Activated B cell treated with CpG ODN at 0.5 μM for 24 hours (primary cell): ENCODE data around the gene ANP32E. TPM values are rescaled to one million over a fixed set of nuclear protein-coding genes. Genes with fewer than 3 reads are reported as not detected.
A peak's percentile ranks its signal among the peaks of the same experiment; 100 is the strongest.

Experiments used
- ATAC-seq: fragments of 200-7000 bp; cut with Tn5 transposase; one replicate; pipeline ENCODE4 v1.10.0; 2021; ENCODE audit warnings: low read depth, mild to moderate bottlenecking, moderate library complexity
- CTCF ChIA-PET: fragments of 350-600 bp; sonication (Branson Sonifier 250); formaldehyde crosslinking; loops from one replicate; lab custom pipeline; 2021; ENCODE audit warnings: antibody characterized with exemption; lab: Charles Lee
- POLR2A ChIA-PET: fragments of 350-600 bp; sonication (Branson Sonifier 250); formaldehyde crosslinking; loops from one replicate; lab custom pipeline; 2021; ENCODE audit warnings: antibody characterized with exemption; lab: Charles Lee
- DNase-seq: peaks from one replicate; pipeline ENCODE4 v3.0.0; 2022
- H3K27ac Mint-ChIP-seq: one replicate; pipeline ENCODE4 v1.8.0; 2020; ENCODE audit warnings: mixed read lengths
- H3K27me3 Mint-ChIP-seq: one replicate; pipeline ENCODE4 v1.8.0; 2021; ENCODE audit warnings: mixed read lengths
- H3K36me3 Mint-ChIP-seq: one replicate; pipeline ENCODE4 v1.8.0; 2021; ENCODE audit warnings: low read depth, mixed read lengths
- H3K4me1 Mint-ChIP-seq: one replicate; pipeline ENCODE4 v1.8.0; 2021; ENCODE audit warnings: mixed read lengths
- H3K4me3 Mint-ChIP-seq: one replicate; pipeline ENCODE4 v1.8.0; 2020; ENCODE audit warnings: mild to moderate bottlenecking, mixed read lengths
- H3K9me3 Mint-ChIP-seq: one replicate; pipeline ENCODE4 v1.8.0; 2020; ENCODE audit warnings: mixed read lengths
- CTCF ChIP-seq: fragments of 200-600 bp; IDR thresholded peaks from one replicate; pipeline ENCODE4 v1.8.0; 2022; ENCODE audit warnings: antibody characterized with exemption, mild to moderate bottlenecking
- intact Hi-C: fragments of 100-400 bp; cut with micrococcal nuclease; formaldehyde crosslinking; loops from one replicate; pipeline ENCODE4 v1.15.1; 2024
- total RNA-seq: library from RNA; stranded (reverse); gene quantifications from 2 replicates; pipeline ENCODE4 v1.2.3, GENCODE V29; 2022

Gene ANP32E
- total RNA-seq, 1 donor from 2014 or later, result 70.5 TPM

- ATAC-seq, result no peak
- intact Hi-C loops, result loop anchor here (1.0 to 5.0 kb wide), 7 partner anchors 12 to 93 kb away; partner anchors contain the start of genes ANP32E, MRPS21, PRPF3 and RPRD2
- H3K36me3 Mint-ChIP-seq, result peaks cover 43% of the 10 kb centered on the region
These were observed 33.5 kb upstream of the ANP32E start for GRCh38 chr1:150269451-150269850.

GRCh38 chr1:150268705-150269403, 32.9 kb upstream of the ANP32E start, which contains the start of gene APH1A:
Gene APH1A (minus strand): TSS chr1:150269016. CDS start chr1:150268810, 206 bp downstream.
- ChIA-PET CTCF (interaction anchor here (1.0 to 1.6 kb wide), 2 partner anchors 12 kb away, joined by 4 to 7 read pairs; no protein-coding TSS in a partner anchor), POLR2A (interaction anchor here (0.6 to 2.0 kb wide), 19 partner anchors 9 to 758 kb away, joined by 3 to 15 read pairs (median 3); partner anchors contain the start of genes CA14, CIART, FALEC and RPRD2)
- Mint-ChIP-seq H3K4me3 (peak within 1 kb of the TSS; percentile 100), H3K4me1 (peaks cover 32% of the 10 kb centered on the region), H3K9me3 (no peaks in the 10 kb centered on the region), H3K36me3 (peaks cover 44% of the 10 kb centered on the region), H3K27me3 (peaks cover 4% of the 10 kb centered on the region), H3K27ac (peak within 1 kb of the TSS; percentile 94)
- ATAC-seq, result peak; percentile 97
- peak; percentile 86 for DNase-seq
- no peak for TF ChIP-seq CTCF
- intact Hi-C loops, result loop anchor here (1.0 to 5.0 kb wide), 7 partner anchors 12 to 93 kb away; partner anchors contain the start of genes ANP32E, MRPS21, PRPF3 and RPRD2

More at GRCh38 chr1:150269451-150269850, 33.5 kb upstream of the ANP32E start:
- DNase-seq, result no peak
- CTCF ChIA-PET, result interaction anchor here (1.0 to 1.6 kb wide), 2 partner anchors 12 to 13 kb away, joined by 4 to 7 read pairs; no protein-coding TSS in a partner anchor
- POLR2A ChIA-PET, result interaction anchor here (0.6 to 2.0 kb wide), 17 partner anchors 8 to 757 kb away, joined by 3 to 15 read pairs (median 4); partner anchors contain the start of genes CA14, CIART, FALEC and RPRD2
- H3K27me3 Mint-ChIP-seq, result peaks cover 4% of the 10 kb centered on the region
- peak overlapping the region; percentile 94 for H3K27ac Mint-ChIP-seq
- no peak for TF ChIP-seq CTCF
- no peaks in the 10 kb centered on the region for H3K9me3 Mint-ChIP-seq
- peaks cover 32% of the 10 kb centered on the region for H3K4me1 Mint-ChIP-seq
- H3K4me3 Mint-ChIP-seq, result peak overlapping the region; percentile 100

GRCh38 chr1:150268340-150268704, 32.4 kb upstream of the ANP32E start:
- DNase-seq (no peak), ATAC-seq (peak; percentile 25)
- ChIA-PET POLR2A (interaction anchor here (0.7 to 2.0 kb wide), 10 partner anchors 9 to 659 kb away, joined by 3 to 15 read pairs (median 6); partner anchors contain the start of genes CA14, FALEC and RPRD2), CTCF (no interaction called here)
- Mint-ChIP-seq H3K4me1 (peaks cover 32% of the 10 kb centered on the region), H3K36me3 (peaks cover 44% of the 10 kb centered on the region), H3K9me3 (no peaks in the 10 kb centered on the region), H3K27me3 (peaks cover 4% of the 10 kb centered on the region), H3K4me3 (peak overlapping the region; percentile 100), H3K27ac (peak overlapping the region; percentile 94)
- intact Hi-C loops, result loop anchor here (5.0 kb wide), 1 partner anchor 94 kb away; the partner anchor contains the start of gene RPRD2
- TF ChIP-seq CTCF, result no peak

GRCh38 chr1:150267896-150268295, 32.0 kb upstream of the ANP32E start:
- Mint-ChIP-seq H3K9me3 (no peaks in the 10 kb centered on the region), H3K27ac (peak overlapping the region; percentile 94), H3K36me3 (peaks cover 44% of the 10 kb centered on the region), H3K4me3 (peak overlapping the region; percentile 100), H3K4me1 (peaks cover 32% of the 10 kb centered on the region), H3K27me3 (peaks cover 4% of the 10 kb centered on the region)
- intact Hi-C loops, result loop anchor here (5.0 kb wide), 1 partner anchor 94 kb away; the partner anchor contains the start of gene RPRD2
- ChIA-PET CTCF (no interaction called here), POLR2A (interaction anchor here (1.8 to 2.0 kb wide), 2 partner anchors 14 to 380 kb away, joined by 5 to 9 read pairs; a partner anchor contains a TSS)
- TF ChIP-seq CTCF, result no peak
- ATAC-seq, result no peak
- DNase-seq, result no peak
